Measurements from ENCODE around the gene AK1. TPM values are rescaled to one million over a fixed set of nuclear protein-coding genes. Genes with fewer than 3 reads are reported as not detected.

The AK1 gene
- total RNA-seq, 1 experiment from 2014 or later, result 75.9 TPM

GRCh38 chr9:127910613-127911205, 33.2 kb upstream of the AK1 start:
- H3K4me3 Mint-ChIP-seq (ENCODE audit: unreplicated experiment), result no peak overlapping the region
- peak; percentile 39 for DNase-seq (ENCODE audit: unreplicated experiment)
- H3K9me3 Mint-ChIP-seq (ENCODE audit: unreplicated experiment), result no peaks in the 10 kb centered on the region
- CTCF ChIA-PET, result interaction anchor here (0.6 to 1.1 kb wide), 4 partner anchors 11 to 286 kb away, joined by 3 to 4 read pairs (median 3); partner anchors contain the start of gene ST6GALNAC6
- no peaks in the 10 kb centered on the region for H3K27me3 Mint-ChIP-seq (ENCODE audit: insufficient read depth, unreplicated experiment)
- intact Hi-C loops (cut with micrococcal nuclease), result no loop called here
- peaks cover 8% of the 10 kb centered on the region for H3K4me1 Mint-ChIP-seq (ENCODE audit: insufficient read depth, unreplicated experiment)
- POLR2A ChIA-PET, result interaction anchor here (0.6 to 1.2 kb wide), 4 partner anchors 9 to 1098 kb away, joined by 3 read pairs; no protein-coding TSS in a partner anchor
- no TSS peak for BruUV-seq (replicated peaks)
- peaks cover 16% of the 10 kb centered on the region for H3K36me3 Mint-ChIP-seq (ENCODE audit: insufficient read depth, unreplicated experiment)
- TF ChIP-seq CTCF (IDR thresholded peaks at IDR 0.05; ENCODE audit: unreplicated experiment), result peak; percentile 31
- peak overlapping the region; percentile 68 for H3K27ac Mint-ChIP-seq (ENCODE audit: low read depth, unreplicated experiment)

- no TSS peak for BruUV-seq (replicated peaks)
- H3K4me1 Mint-ChIP-seq (ENCODE audit: insufficient read depth, unreplicated experiment), result peaks cover 8% of the 10 kb centered on the region
Measured at GRCh38 chr9:127909839-127910273, 32.4 kb upstream of the AK1 start.

GRCh38 chr9:127908660-127908926, 31.1 kb upstream of the AK1 start:
- intact Hi-C loops (cut with micrococcal nuclease), result no loop called here
- no peak for TF ChIP-seq CTCF (IDR thresholded peaks at IDR 0.05; ENCODE audit: unreplicated experiment)
- CTCF ChIA-PET, result interaction anchor here (1.1 kb wide), 1 partner anchor 174 kb away, joined by 3 read pairs; the partner anchor contains the start of gene TOR2A
- Mint-ChIP-seq H3K36me3 (ENCODE audit: insufficient read depth, unreplicated experiment) (peaks cover 17% of the 10 kb centered on the region), H3K27ac (ENCODE audit: low read depth, unreplicated experiment) (no peak overlapping the region), H3K27me3 (ENCODE audit: insufficient read depth, unreplicated experiment) (no peaks in the 10 kb centered on the region), H3K9me3 (ENCODE audit: unreplicated experiment) (no peaks in the 10 kb centered on the region), H3K4me3 (ENCODE audit: unreplicated experiment) (no peak overlapping the region), H3K4me1 (ENCODE audit: insufficient read depth, unreplicated experiment) (peaks cover 8% of the 10 kb centered on the region)
- POLR2A ChIA-PET, result no interaction called here
- no peak for DNase-seq (ENCODE audit: unreplicated experiment)
- BruUV-seq (replicated peaks), result no TSS peak

More at GRCh38 chr9:127909839-127910273, 32.4 kb upstream of the AK1 start:
- Mint-ChIP-seq H3K9me3 (ENCODE audit: unreplicated experiment) (no peaks in the 10 kb centered on the region), H3K4me3 (ENCODE audit: unreplicated experiment) (no peak overlapping the region), H3K36me3 (ENCODE audit: insufficient read depth, unreplicated experiment) (peaks cover 21% of the 10 kb centered on the region), H3K27me3 (ENCODE audit: insufficient read depth, unreplicated experiment) (no peaks in the 10 kb centered on the region), H3K27ac (ENCODE audit: low read depth, unreplicated experiment) (no peak overlapping the region)
- intact Hi-C loops (cut with micrococcal nuclease), result no loop called here
- CTCF ChIA-PET, result interaction anchor here (0.7 to 1.1 kb wide), 6 partner anchors 10 to 169 kb away, joined by 3 to 4 read pairs (median 4); partner anchors contain the start of gene ST6GALNAC6
- POLR2A ChIA-PET, result interaction anchor here (0.6 to 1.2 kb wide), 3 partner anchors 10 to 298 kb away, joined by 3 read pairs; partner anchors contain the start of gene STXBP1
- TF ChIP-seq CTCF (IDR thresholded peaks at IDR 0.05; ENCODE audit: unreplicated experiment), result no peak
- no peak for DNase-seq (ENCODE audit: unreplicated experiment)

- H3K27ac Mint-ChIP-seq (ENCODE audit: low read depth, unreplicated experiment), result no peak overlapping the region
- no peak for TF ChIP-seq CTCF (IDR thresholded peaks at IDR 0.05; ENCODE audit: unreplicated experiment)
- intact Hi-C loops (cut with micrococcal nuclease), result no loop called here
- no peak overlapping the region for H3K4me3 Mint-ChIP-seq (ENCODE audit: unreplicated experiment)
- no TSS peak for BruUV-seq (replicated peaks)
- no peaks in the 10 kb centered on the region for H3K9me3 Mint-ChIP-seq (ENCODE audit: unreplicated experiment)
- peaks cover 8% of the 10 kb centered on the region for H3K4me1 Mint-ChIP-seq (ENCODE audit: insufficient read depth, unreplicated experiment)
- H3K36me3 Mint-ChIP-seq (ENCODE audit: insufficient read depth, unreplicated experiment), result peaks cover 16% of the 10 kb centered on the region
- ChIA-PET POLR2A (no interaction called here), CTCF (no interaction called here)
- no peak for DNase-seq (ENCODE audit: unreplicated experiment)
- no peaks in the 10 kb centered on the region for H3K27me3 Mint-ChIP-seq (ENCODE audit: insufficient read depth, unreplicated experiment)
Measured at GRCh38 chr9:127907867-127908659, 30.6 kb upstream of the AK1 start.
